HFF-Myc (cell line): Measurements from ENCODE around the gene CFAP46.
"Not testable (repeated sequence)": the region's sequence is repeated elsewhere in the genome, so short reads cannot be mapped to it uniquely, and the experiment has no call there.

ENCODE experiments used
- DNase-seq: peaks from one replicate; pipeline ENCODE4 v3.0.0-alpha.2; 2011; ENCODE audit warnings: low read depth; ENCODE audit errors: extremely low read depth
- H3K4me3 ChIP-seq: replicated peaks from 2 replicates; pipeline ENCODE4 v1.5.1; 2011; ENCODE audit warnings: low read depth, mild to moderate bottlenecking, control low read depth, low read length
- TF ChIP-seq, protein P1 (sequence below): IDR thresholded peaks from 2 replicates; pipeline ENCODE4 v1.5.1; 2012; ENCODE audit warnings: mild to moderate bottlenecking, low read depth, low read length, control low read depth; ENCODE audit errors: missing control alignments

The CFAP46 gene

DNA sequence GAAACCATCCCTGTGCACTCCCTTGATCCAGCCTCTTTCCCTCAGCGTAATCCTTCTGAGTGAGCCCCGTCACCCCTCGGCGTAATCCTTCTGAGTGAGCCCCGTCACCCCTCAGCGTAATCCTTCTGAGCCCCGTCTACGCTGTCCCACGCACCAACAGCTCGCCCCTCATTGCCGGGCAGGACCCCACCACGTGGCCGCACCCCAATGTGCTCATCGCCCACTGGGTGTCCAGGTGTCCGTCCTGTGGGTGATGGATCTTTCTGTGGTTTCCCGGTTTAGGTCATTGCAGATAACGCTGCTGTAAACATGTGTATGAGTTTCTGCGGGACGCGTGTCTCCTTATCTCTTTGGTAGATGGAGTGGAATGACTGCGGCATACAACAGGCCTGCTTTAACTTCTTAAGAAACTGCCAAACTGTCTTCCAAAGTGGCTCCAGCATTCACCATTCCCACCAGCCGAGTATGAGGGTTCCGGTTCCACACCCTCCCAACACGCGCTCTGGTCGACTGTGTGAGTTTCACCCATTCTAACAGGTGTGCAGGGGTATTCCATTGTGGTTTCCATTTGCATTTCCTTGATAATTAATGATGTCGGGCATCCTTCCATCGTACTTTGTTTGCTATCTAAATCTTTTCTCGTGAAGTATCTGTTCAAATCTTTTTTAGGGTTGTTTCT is 114.4 kb downstream of the CFAP46 start:
- TF ChIP-seq, protein P1, sequence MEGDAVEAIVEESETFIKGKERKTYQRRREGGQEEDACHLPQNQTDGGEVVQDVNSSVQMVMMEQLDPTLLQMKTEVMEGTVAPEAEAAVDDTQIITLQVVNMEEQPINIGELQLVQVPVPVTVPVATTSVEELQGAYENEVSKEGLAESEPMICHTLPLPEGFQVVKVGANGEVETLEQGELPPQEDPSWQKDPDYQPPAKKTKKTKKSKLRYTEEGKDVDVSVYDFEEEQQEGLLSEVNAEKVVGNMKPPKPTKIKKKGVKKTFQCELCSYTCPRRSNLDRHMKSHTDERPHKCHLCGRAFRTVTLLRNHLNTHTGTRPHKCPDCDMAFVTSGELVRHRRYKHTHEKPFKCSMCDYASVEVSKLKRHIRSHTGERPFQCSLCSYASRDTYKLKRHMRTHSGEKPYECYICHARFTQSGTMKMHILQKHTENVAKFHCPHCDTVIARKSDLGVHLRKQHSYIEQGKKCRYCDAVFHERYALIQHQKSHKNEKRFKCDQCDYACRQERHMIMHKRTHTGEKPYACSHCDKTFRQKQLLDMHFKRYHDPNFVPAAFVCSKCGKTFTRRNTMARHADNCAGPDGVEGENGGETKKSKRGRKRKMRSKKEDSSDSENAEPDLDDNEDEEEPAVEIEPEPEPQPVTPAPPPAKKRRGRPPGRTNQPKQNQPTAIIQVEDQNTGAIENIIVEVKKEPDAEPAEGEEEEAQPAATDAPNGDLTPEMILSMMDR = no peak

DNA sequence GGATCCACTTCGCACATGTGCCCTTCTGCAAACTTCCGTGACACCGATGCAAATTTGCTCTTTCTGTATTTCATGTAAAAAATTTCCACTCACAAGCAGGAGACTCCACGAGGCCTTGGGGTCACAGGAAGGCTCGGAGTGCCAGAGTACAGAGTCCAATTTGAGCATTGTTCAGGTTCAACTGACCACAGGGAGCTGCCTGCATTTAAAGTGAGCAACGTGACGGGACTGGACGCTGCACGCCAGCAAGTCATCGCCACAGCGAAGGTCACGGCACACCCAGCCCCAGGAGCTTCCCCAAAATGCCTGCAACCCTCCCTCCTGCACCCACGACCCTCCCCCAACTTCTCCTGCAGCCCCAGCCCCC is 115.0 kb downstream of the CFAP46 start:
- no peak overlapping the region for H3K4me3 ChIP-seq
- DNase-seq = no peak
- TF ChIP-seq, protein P1 = no peak

More for the DNA sequence above, 114.4 kb downstream of the CFAP46 start:
- no peak for DNase-seq
- no peak overlapping the region for H3K4me3 ChIP-seq

DNA sequence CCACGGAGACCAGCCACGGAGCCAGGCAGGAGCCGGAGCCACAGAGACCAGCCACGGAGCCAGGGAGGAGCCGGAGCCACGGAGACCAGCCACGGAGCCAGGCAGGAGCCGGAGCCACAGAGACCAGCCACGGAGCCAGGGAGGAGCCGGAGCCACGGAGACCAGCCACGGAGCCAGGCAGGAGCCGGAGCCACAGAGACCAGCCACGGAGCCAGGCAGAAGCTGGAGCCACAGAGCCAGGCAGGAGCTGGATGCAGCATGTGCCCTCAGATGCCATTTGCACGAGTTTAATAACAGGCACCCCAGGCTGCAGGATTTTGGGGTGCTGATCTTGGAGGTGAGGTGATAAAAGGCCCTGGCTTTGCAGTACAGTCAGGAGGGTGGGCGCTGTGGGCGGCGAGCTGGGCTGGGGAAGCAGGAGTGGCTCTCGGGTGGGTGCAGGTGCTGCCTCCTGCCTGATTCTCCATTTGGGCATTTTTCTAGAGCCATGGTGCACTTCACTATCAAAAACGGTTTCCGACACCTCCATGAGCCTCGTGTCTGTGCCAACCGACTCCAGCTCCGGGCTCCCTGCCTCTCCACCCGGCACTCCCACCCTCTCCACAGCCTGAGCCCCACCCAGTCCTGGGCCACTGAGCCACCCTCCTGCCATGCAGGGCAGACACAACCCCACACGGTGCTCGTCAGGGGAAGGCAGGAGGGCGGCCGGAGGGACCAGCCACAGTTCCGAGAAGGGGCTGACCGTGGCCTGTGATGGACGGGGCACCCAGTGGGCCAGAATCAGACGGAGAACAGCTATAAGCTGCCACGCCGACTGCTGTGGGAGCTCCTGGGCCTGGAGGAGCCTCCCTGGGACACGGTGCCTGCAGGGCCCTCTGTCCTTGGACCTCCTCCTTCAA is 115.6 kb downstream of the CFAP46 start:
- no peak overlapping the region for H3K4me3 ChIP-seq
- no peak for DNase-seq
- TF ChIP-seq, protein P1 = no peak

DNA sequence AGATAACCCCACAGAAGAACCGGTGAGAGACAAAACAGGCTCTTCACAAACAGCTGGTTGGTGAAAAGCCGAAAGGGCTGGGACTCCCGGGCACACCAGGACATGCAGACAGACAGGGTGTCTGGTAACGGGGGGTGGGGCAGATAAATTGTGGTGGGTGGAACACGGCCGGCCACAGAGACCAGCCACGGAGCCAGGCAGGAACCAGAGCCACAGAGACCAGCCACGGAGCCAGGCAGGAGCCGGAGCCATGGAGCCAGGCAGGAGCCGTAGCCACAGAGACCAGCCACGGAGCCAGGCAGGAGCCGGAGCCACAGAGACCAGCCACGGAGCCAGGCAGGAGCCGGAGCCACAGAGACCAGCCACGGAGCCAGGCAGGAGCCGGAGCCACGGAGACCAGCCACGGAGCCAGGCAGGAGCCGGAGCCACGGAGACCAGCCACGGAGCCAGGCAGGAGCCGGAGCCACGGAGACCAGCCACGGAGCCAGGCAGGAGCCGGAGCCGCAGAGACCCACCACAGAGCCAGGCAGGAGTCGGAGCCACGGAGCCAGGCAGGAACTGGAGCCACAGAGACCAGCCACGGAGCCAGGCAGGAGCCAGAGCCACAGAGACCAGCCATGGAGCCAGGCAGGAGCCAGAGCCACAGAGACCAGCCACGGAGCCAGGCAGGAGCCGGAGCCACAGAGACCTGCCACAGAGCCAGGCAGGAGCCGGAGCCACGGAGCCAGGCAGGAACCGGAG is 116.4 kb downstream of the CFAP46 start:
- not testable (repeated sequence) for DNase-seq, H3K4me3 ChIP-seq

DNA sequence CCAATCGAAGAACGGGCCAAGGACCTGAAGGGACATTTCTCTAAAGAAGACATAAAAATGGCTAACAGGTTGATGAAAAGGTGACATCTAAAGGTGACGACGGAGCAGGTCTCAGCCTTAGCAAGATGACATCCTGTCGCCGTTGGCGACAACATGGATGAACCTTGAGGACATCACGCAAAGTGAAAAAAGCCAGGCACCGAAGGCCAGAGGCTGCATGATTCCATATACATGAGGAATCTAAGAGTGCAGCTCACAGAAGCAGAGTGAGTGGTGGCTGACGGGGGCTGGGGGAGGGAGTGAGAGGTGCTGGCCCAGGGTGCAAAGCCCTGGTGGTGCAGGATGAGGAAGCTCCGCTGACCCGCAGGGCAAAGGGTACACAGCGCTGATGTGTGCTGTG is 122.3 kb downstream of the CFAP46 start:
- TF ChIP-seq, protein P1 = no peak
- DNase-seq = no peak
- H3K4me3 ChIP-seq = no peak overlapping the region

DNA sequence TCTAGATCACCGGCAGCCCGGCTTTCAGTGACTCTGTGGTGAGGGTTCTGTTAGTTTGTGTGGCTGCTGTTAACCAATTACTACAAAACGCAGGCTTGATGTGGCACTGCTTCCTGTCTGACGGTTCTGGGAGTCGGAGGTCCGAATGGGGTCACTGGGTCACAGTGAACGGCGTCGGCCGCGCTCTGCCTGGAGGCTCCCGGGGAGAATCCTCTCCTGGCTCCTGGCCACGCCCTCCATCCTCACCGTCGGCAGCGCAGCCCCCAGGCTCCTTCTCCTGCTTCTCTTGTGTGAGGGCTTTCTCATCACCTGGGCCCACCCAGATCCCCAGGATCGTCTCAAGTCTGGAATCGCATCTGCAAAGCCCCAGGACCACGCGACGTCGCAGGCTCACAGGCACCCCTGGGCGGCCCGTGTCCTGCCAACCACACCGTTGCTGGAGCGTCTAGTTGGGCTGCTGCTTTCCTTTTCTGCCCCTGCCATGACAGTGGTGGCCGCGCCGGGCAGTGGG is 124.6 kb downstream of the CFAP46 start:
- no peak overlapping the region for H3K4me3 ChIP-seq
- TF ChIP-seq, protein P1 = no peak

More for the DNA sequence above, 124.6 kb downstream of the CFAP46 start:
- DNase-seq = no peak
